GM19099 (cell line): ENCODE data around the gene SULT4A1.

Experiments
- POLR2A ChIP-seq: IDR thresholded peaks from 3 replicates; pipeline ENCODE4 v1.6.1; 2011; ENCODE audit warnings: low read depth; ENCODE audit not compliant: insufficient read length; ENCODE audit errors: extremely low read depth

SULT4A1 gene

GRCh38 chr22:43844560-43845545 lies 17.5 kb downstream of the SULT4A1 start:
- no peak for TF ChIP-seq POLR2A

DNA sequence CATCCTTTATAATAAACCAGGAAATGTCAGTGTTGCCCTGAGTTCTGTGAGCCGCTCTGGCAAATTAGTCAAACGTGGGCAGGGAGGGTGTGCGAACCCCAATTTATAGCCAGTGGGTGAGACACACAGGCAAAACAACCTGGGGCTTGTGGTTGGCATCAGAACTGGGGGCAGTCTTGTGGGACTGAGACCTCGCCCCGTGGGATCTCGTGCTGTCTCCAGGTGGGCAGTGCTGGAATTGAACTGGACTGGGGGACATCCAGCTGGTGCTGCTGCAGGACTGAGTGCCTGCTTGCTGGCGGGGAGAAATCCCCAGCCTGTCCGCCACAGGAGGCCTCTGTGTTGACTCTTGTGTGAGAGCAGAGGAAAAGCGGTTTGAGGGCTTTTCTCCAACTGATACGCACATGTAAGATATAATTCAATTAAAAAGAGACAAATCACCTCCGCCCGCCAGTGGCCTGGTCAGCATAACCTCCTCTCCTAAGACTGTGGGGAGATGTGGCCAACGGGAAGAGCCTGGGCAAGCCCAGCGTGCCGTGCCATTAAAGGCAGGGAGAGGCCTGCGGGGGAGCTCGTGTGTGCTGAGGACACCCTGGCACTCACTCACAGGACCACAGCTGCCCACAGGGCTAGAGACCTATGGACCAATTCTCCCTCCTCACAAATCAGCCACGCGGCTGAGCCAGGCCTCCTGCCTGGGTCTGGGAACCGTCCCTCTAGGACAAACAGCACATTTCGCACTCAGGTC lies 18.4 kb downstream of the SULT4A1 start:
- no peak for TF ChIP-seq POLR2A

DNA sequence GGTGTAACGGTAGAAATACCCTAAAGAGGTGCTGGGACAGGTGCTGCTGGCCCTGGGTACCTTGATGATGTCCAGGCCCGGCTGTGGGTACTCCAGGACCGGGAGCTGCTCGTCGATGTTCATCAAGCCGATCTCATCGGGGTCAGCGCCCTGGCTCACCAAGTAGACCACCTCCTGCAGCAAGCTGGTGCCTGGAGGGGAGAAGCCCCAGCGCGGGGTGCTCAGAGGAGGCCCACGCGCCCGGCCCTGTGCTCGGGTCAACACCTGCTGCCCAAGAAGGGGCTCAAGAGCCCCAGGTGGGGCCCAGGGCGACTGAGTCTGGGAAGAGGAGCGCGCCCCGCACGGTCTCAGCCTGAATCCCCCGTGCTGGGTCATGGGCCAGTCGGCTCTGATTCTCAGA lies 20.6 kb downstream of the SULT4A1 start:
- no peak for TF ChIP-seq POLR2A

GRCh38 chr22:43840851-43841250 lies 21.5 kb downstream of the SULT4A1 start:
- TF ChIP-seq POLR2A, result no peak

DNA sequence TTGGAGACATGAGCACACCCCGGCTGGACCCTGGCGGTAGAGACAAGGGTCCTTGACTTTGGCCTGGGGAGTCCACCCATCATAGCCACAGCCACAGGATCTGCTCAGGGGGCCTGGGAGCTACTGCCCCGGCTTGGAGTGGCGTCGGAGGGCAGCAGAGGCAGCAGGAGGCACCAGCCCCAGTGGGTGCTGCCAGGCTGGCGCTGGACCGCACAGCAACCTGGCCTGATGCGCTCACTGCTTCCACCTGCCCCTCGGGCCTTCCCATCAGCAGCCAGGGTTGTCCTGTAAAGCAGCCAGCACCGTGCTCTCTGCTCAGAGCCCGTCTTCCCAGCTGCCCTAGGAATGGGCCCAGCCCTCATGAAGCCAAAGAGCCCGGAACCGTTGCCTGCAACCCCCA lies 21.9 kb downstream of the SULT4A1 start:
- TF ChIP-seq POLR2A, result no peak

DNA sequence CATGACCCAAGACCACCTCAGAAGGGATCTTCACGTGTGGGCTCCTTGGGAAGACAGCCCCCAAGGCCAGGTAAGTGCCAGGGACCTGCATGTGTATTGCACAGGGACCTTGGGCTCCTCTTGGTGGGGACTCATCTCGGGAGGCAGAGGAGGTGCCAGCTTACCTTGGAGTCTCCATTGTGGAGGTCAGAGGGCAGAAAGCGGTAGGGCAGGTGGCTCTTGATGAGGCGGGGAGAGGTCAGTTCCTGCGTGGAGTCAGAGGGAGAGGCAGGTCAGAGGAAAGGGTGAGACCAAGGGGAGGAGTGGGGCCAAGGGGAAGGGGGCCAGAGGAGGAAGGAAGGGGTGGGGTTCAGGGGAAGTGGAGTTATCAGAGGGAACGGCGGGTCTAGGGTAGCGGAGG lies 22.5 kb downstream of the SULT4A1 start:
- TF ChIP-seq POLR2A, result no peak

DNA sequence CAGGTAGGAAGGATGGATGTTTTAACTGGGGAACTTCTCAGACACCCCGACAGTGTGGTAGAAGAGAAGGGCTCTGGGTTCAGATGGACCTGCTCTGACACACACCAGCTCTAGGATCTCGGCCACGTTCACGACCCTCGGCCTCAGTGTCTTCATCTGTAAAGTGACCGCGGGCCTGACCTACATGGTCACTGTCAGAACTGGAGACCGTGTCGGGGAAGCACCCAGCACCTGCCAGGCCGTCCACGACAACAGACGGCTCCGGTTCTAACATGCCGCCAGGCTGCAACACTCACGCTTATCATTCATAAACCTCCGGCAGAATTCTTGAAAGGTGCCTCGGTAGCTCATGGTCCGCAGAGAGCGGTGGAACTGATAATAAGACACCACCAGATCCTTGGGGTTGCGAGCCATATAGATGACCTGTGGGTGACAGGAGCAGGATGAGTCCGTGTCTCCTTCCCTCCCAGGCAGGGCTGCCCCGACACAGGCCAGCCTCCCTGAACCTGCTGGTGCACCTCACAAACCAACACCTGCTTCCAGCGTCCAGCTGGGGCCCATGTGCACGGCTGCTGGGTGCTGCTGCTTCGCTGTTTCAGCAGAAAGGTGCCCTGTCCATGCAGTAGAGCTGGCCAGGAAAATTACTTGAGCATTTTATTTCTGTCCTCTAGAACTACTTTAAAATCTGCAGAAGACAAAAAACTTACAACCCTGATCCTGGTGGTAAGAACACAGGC lies 23.6 kb downstream of the SULT4A1 start:
- no peak for TF ChIP-seq POLR2A

DNA sequence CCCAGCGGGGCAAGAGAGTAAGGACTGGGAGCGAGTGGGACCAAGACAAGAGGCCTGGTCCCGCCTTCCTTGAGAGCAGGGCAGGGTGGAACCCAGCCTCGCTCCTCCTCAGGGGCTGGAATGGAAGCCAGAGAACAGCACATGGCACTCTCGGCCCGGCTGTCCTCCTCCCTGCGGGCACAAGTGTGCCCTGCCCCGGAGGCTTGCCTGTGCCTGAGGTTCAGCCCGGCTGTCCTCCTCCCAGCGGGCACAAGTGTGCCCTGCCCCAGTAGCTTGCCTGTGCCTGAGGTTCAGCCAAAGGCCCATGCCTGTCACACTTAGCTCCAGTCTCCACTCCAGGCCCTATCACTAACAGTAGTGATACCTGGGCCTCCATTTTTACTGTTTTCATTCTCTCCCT lies 24.2 kb downstream of the SULT4A1 start:
- TF ChIP-seq POLR2A, result no peak

DNA sequence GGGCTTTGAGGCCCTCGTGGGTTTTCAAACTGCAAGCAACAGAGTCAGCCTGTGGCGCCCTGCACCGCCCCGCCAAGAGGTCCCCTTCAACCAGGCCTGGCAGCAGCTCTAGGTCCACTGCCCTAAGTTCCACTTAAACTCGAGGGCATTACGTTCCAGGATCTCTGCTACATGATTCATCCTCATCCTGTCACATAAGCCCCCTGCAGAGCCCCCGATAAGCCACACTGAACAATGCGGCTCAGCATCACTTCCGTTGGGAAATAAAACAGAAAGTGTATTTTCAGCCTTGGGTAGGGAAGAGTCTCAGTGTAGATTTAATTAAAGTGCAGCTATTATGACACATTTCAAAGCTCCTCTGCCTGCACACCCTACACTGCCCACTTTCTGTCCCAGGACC lies 24.6 kb downstream of the SULT4A1 start:
- no peak for TF ChIP-seq POLR2A

- no peak for TF ChIP-seq POLR2A
These were observed 26.6 kb downstream of the SULT4A1 start for GRCh38 chr22:43835736-43836135.

DNA sequence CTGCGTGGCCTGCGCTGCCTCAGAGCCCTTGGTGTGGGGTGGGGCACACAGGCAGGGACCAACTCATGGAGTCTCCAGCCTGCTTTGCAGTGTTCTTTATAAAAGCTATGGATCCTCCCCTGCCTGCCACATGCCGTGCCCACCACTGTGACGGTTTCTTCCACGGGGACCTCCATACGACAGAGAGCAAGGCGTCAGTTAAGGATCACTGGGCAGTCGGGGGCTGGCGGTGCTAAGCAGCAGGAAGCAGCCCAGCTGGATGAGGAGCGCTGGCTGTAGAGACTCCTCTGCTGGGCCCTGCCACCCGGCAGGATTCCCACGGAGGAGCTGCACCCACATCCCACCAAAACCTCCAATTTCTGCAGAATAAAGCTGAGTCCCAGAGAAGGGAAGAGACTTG lies 27.1 kb downstream of the SULT4A1 start:
- no peak for TF ChIP-seq POLR2A

DNA sequence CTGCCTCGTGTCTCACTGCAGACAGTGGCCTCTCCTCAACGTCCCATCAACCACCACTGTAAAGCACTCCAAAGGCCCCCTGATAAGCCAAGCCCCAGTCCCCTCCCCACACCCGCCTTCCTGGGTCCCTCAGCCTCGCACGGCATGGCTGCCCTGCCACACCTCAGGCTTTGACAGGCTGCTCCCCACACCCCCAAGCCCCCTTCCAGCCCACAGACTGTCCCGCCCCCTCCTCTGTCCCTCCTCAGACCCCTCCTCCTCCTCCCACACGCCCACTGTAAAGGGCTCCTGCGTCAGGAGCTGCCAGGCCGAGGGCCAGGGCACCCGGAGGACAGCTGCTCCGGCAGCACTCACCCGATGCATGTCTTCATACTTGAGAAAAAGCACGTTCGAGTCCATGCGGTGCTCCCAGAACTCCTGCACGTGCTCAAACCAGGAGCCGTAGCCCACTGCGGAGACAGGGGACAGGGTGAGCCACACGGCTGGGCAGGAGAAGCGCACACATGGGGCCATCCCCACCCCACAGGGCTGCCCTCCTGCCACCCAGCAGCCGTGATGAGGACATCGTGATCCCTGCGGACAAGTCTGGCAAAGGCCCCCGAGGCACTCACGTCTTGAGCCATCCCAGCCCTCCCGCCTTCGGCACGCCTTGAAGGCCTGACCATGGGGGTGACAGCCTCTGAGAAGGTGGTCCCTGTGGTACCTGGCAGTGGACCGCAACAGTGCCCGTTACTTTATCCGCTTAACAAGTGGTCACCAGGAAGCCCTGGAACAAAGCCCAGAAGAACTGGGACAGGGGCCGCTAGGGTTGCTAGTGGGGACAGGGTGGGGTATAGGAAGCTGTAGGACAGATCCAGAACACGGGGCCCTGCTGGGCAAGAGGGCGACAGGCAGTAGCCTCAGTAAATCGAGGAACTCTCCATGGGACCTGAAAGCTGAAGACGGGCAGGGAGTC lies 28.8 kb downstream of the SULT4A1 start:
- no peak for TF ChIP-seq POLR2A

GRCh38 chr22:43832393-43833265 lies 29.7 kb downstream of the SULT4A1 start:
- TF ChIP-seq POLR2A, result no peak
